HepG2 (cell line): ENCODE measurements around the gene TRPV2. TPM values are rescaled to one million over a fixed set of nuclear protein-coding genes. Genes with fewer than 3 reads are reported as not detected.

Source experiments
- ATAC-seq: fragments of 200-7000 bp; cut with Tn5 transposase; 3 replicates; pipeline ENCODE4 v1.9.1; 2020; ENCODE audit warnings: mild to moderate bottlenecking, moderate library complexity
- BruUV-seq: library from RNA; stranded (reverse); fragments of 400-500 nt; replicated peaks from 2 replicates; lab custom pipeline; 2021; lab: Mats Ljungman, UMichigan
- CTCF ChIA-PET: fragments of 300-600 bp; formaldehyde crosslinking; extraction: SDS; loops from one replicate; lab custom pipeline; 2021; ENCODE audit warnings: low total read pairs, inconsistent platforms, low intra/inter-chr PET ratio; lab: Yijun Ruan, JAX
- POLR2A ChIA-PET: fragments of 350-600 bp; sonication (Branson Sonifier 250); formaldehyde crosslinking; loops from one replicate; lab custom pipeline; 2020; ENCODE audit warnings: antibody characterized with exemption, inconsistent platforms; lab: Yijun Ruan, JAX
- DNase-seq: peaks from one replicate; pipeline ENCODE4 v3.0.0-alpha.2; 2015; ENCODE audit warnings: low spot score
- FAIRE-seq: peaks from 3 replicates; lab custom pipeline; 2011; peaks lifted over from hg19 to GRCh38; lab: Jason Lieb, UNC
- H2AFZ ChIP-seq: one replicate; pipeline ENCODE4 v1.6.1; 2011; ENCODE audit warnings: low read length, inconsistent platforms
- H3K27ac ChIP-seq: fragments of 300-600 bp; 3 replicates; pipeline ENCODE4 v1.8.0; 2011; ENCODE audit warnings: mixed run types, mild to moderate bottlenecking, mixed read lengths, low read length, inconsistent platforms; ENCODE audit not compliant: insufficient read depth; ENCODE audit errors: extremely low read length
- H3K27me3 ChIP-seq, 2 experiments: fragments of 200-600 bp in 1 of 2; 2 replicates in 1 of 2; 3 replicates in 1 of 2; pipeline versions ENCODE4 v1.6.0 to v1.8.0; 2011; ENCODE audit warnings: low read length in 2 of 2, mild to moderate bottlenecking in 2 of 2, moderate library complexity in 2 of 2, inconsistent platforms in 1 of 2; ENCODE audit not compliant: insufficient read depth in 2 of 2, control insufficient read depth in 1 of 2
- H3K36me3 ChIP-seq, 2 experiments: fragments of 200-600 bp in 1 of 2; replicated peaks in 1 of 2; 2 replicates in 1 of 2; 3 replicates in 1 of 2; pipeline versions ENCODE4 v1.5.1 to v1.8.0; 2011; ENCODE audit warnings: low read length in 2 of 2, inconsistent platforms in 1 of 2; ENCODE audit not compliant: insufficient read depth in 2 of 2, control insufficient read depth in 1 of 2
- H3K4me1 ChIP-seq: 2 replicates; pipeline ENCODE4 v1.5.1; 2012; ENCODE audit warnings: low read length, inconsistent platforms; ENCODE audit not compliant: insufficient read depth
- H3K4me2 ChIP-seq: 2 replicates; pipeline ENCODE4 v1.6.0; 2011; ENCODE audit warnings: low read depth, low read length, inconsistent platforms
- H3K4me3 ChIP-seq, 3 experiments: fragments of 200-600 bp in 1 of 3; sonication (generic), shearing (Covaris generic) in 1 of 3; replicated peaks in 1 of 3; 2 replicates each; pipeline ENCODE4 v1.5.1; 2011 to 2016; ENCODE audit warnings: low read length in 3 of 3, inconsistent platforms in 2 of 3, low read depth in 2 of 3, mild to moderate bottlenecking in 2 of 3, control low read depth in 1 of 3, mixed read lengths in 1 of 3; ENCODE audit not compliant: insufficient read depth in 1 of 3
- H3K79me2 ChIP-seq: one replicate; pipeline ENCODE4 v1.6.1; 2011; ENCODE audit warnings: low read length, inconsistent platforms; ENCODE audit not compliant: insufficient read depth
- H3K9ac ChIP-seq: 2 replicates; pipeline ENCODE4 v1.6.0; 2011; ENCODE audit warnings: mild to moderate bottlenecking, low read depth, low read length, inconsistent platforms; ENCODE audit not compliant: insufficient read depth
- H3K9me3 ChIP-seq: 2 replicates; pipeline ENCODE4 v1.5.1; 2012; ENCODE audit warnings: mild to moderate bottlenecking, low read length
- H4K20me1 ChIP-seq: 2 replicates; pipeline ENCODE4 v1.6.0; 2011; ENCODE audit warnings: inconsistent platforms, mild to moderate bottlenecking, low read length, moderate library complexity; ENCODE audit not compliant: insufficient read depth
- CBX2 ChIP-seq, 2 experiments: fragments of 200-600 bp in 1 of 2; sonication (generic); formaldehyde crosslinking in 1 of 2; IDR thresholded peaks; 2 replicates each; pipeline versions ENCODE4 v1.7.0 to v1.8.1; 2018 to 2022; ENCODE audit warnings: low read depth in 2 of 2, low read length in 1 of 2, mild to moderate bottlenecking in 1 of 2, missing genetic modification reagents in 1 of 2
- EP300 ChIP-seq, 3 experiments: sonication (generic) in 1 of 3; formaldehyde crosslinking in 1 of 3; IDR thresholded peaks; 2 replicates each; pipeline versions ENCODE4 v1.5.1 to v1.6.1; 2011 to 2020; ENCODE audit warnings: low read depth in 2 of 3, low read length in 2 of 3, borderline replicate concordance in 1 of 3, improper control_type of control experiment in 1 of 3, mild to moderate bottlenecking in 1 of 3, missing genetic modification reagents in 1 of 3, moderate library complexity in 1 of 3
- HNF4G ChIP-seq, 2 experiments: sonication (generic) in 1 of 2; formaldehyde crosslinking in 1 of 2; IDR thresholded peaks; 2 replicates each; pipeline versions ENCODE4 v1.4.0 to v1.6.1; 2011 to 2020; ENCODE audit warnings: borderline replicate concordance in 2 of 2, low read depth in 2 of 2, mild to moderate bottlenecking in 2 of 2, low read length in 1 of 2, missing genetic modification reagents in 1 of 2, moderate library complexity in 1 of 2
- JUND ChIP-seq: sonication (generic); formaldehyde crosslinking; IDR thresholded peaks from 2 replicates; pipeline ENCODE4 v1.8.0; 2022; ENCODE audit warnings: mild to moderate bottlenecking, missing genetic modification reagents
- PPARG ChIP-seq: conservative IDR thresholded peaks from 2 replicates; pipeline ENCODE4 v1.6.1; 2016; ENCODE audit warnings: missing biosample characterization, missing genetic modification reagents
- SOX13 ChIP-seq, 3 experiments: fragments of 450-650 bp in 1 of 3; sonication (generic) in 1 of 3; formaldehyde crosslinking in 1 of 3; IDR thresholded peaks in 2 of 3; conservative IDR thresholded peaks in 1 of 3; 2 replicates each; pipeline versions ENCODE4 v1.5.0 to v1.6.1; 2016 to 2020; ENCODE audit warnings: antibody characterized with exemption in 1 of 3, mild to moderate bottlenecking in 1 of 3, missing compliant biosample characterization in 1 of 3, missing genetic modification reagents in 1 of 3, moderate library complexity in 1 of 3
- SRY ChIP-seq: sonication (generic); formaldehyde crosslinking; IDR thresholded peaks from 2 replicates; pipeline ENCODE4 v1.8.0; 2022; ENCODE audit warnings: mild to moderate bottlenecking, missing genetic modification reagents
- TEAD3 ChIP-seq: optimal IDR thresholded peaks from 2 replicates; pipeline ENCODE3; 2016; ENCODE audit warnings: borderline replicate concordance
- YY1 ChIP-seq: IDR thresholded peaks from 2 replicates; pipeline ENCODE4 v1.6.1; 2011; ENCODE audit warnings: low read length, low read depth, moderate library complexity, mild to moderate bottlenecking; ENCODE audit not compliant: insufficient read depth, insufficient replicate concordance
- ZNF232 ChIP-seq: sonication (generic); formaldehyde crosslinking; IDR thresholded peaks from 2 replicates; pipeline ENCODE4 v1.4.0; 2020; ENCODE audit warnings: missing genetic modification reagents, borderline replicate concordance
- ZNF354B ChIP-seq: sonication (generic); formaldehyde crosslinking; IDR thresholded peaks from 2 replicates; pipeline ENCODE4 v1.8.0; 2022; ENCODE audit warnings: mild to moderate bottlenecking, missing genetic modification reagents
- ZNF460 ChIP-seq: sonication (generic); formaldehyde crosslinking; IDR thresholded peaks from 2 replicates; pipeline ENCODE4 v1.5.1; 2020; ENCODE audit warnings: missing genetic modification reagents, mild to moderate bottlenecking, borderline replicate concordance
- ZNF709 ChIP-seq: sonication (generic); formaldehyde crosslinking; IDR thresholded peaks from 2 replicates; pipeline ENCODE4 v1.5.0; 2020; ENCODE audit warnings: mild to moderate bottlenecking, missing genetic modification reagents
- WGBS: methylation state at CpG from one replicate; pipeline ENCODE4 v1.1.6; 2017; ENCODE audit warnings: low lambda C conversion rate; 5-methylcytosine and 5-hydroxymethylcytosine counted together
- in situ Hi-C: cut with HindIII; loops from 2 replicates; pipeline ENCODE4 v1.10.0; 2017; ENCODE audit warnings: low pct_unique_long_range_greater_than_20kb; ENCODE audit not compliant: extremely low pct_ligation_motif_present
- intact Hi-C: fragments of 100-400 bp; cut with micrococcal nuclease; formaldehyde crosslinking; loops from one replicate; pipeline ENCODE4 v1.10.0; 2022; ENCODE audit not compliant: unreplicated experiment
- polyA plus RNA-seq, 8 experiments: library from polyadenylated mRNA; depleted of rRNA in 3 of 8; stranded (reverse) in 7 of 8; unstranded in 1 of 8; fragments of >200 nt; fragmentation: Illumina TruSeq in 4 of 8; extraction: Trizol in 4 of 8; gene quantifications; 2 replicates each; pipeline versions ENCODE4 v1.2.1 to v1.2.3, GENCODE V29; 2011 to 2016; ENCODE audit warnings: low read depth in 4 of 8, missing spikeins in 1 of 8, mixed read lengths in 1 of 8; ENCODE audit not compliant: insufficient read depth in 1 of 8
- total RNA-seq, 5 experiments: library from RNA; depleted of rRNA; stranded (reverse); fragments of >200 nt; fragmentation: Illumina TruSeq; extraction: Trizol; gene quantifications; 2 replicates each; pipeline ENCODE4 v1.2.3, GENCODE V29; 2016; ENCODE audit warnings: low read depth in 1 of 5
- TF ChIP-seq, protein P1 (sequence below): sonication (generic); formaldehyde crosslinking; IDR thresholded peaks from 2 replicates; pipeline ENCODE4 v1.4.0; 2020; ENCODE audit warnings: missing genetic modification reagents

Gene TRPV2
- total and polyA plus RNA-seq, 2 of the 13 experiments (the other 11 are each of a cell fraction or from before 2014, with no cell fraction given) = 13.6 to 21.3 TPM

DNA sequence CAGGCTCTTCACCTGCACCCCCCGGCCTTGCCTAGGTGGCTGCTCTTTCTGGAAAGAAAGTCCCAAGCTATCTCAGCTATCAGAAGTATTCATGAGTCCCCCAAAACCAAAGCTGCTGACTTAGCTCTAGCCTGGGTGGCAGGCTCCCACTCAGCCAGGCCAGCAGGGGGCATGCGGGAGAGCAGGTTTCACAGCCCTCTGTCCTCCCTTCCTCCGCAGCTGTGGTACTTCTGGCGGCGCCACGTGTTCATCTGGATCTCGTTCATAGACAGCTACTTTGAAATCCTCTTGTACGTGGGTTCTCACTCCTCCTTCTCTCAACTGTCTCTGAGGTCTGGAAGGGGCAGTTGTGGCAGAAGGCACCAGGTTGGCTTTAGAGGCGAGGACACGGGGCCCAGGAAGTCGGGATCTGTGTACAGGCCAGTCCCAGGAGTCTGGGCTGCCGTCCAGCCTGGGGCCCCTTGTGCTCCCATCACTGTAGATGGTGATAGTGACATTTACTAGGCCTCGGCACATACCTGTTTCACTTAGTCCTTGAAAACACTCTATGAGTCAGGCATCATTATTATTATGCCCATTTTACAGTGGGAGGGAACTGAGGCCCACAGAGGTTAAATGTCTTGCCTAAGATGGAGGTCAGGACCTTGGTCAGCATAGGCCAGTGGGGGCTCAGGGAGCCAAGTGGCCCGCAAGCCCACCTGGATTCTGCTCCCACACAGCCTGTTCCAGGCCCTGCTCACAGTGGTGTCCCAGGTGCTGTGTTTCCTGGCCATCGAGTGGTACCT, 12.9 kb downstream of the TRPV2 start (continued):
- TF ChIP-seq HNF4G (IDR thresholded peaks at IDR 0.05; ENCODE audit: borderline replicate concordance, low read depth, low read length) (no peak), HNF4G (CRISPR knock-in tag; IDR thresholded peaks at IDR 0.05; ENCODE audit: borderline replicate concordance, low read depth) (0 out of 2 replicates have a peak, but pooled peaks have one; percentile 18), SOX13 (IDR thresholded peaks at IDR 0.05) (no peak), SOX13 (CRISPR knock-in tag; conservative IDR thresholded peaks at IDR 0.05 in 1 of 2, IDR thresholded peaks at IDR 0.05 in 1 of 2) (peak in 1 of 2 experiments; percentile 16; a peak in 1 of 4 replicates), TEAD3 (CRISPR knock-in tag) (peak; percentile 28)

DNA sequence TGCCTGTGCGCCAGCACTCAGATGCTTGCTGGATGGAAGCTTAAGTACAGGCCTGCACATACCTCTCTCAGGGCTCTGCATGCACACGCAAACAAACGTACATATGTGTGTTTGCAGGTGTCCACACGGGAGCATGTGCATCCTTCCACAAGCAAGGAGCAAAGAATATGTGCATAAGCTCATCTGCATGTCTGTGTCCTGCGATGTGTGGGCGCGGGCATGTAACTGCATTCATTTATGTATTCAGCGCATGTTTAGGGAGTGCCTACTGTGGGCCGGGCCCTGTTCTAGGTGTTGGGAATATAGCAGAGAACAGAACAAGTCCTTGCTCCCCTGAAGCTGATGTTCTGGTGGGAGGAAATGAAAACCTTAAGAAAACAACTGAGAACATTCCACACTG, 13.7 kb downstream of the TRPV2 start:
- peaks cover 37% of the 10 kb centered on the region for H3K4me1 ChIP-seq
- no TSS peak for BruUV-seq
- CTCF ChIA-PET = interaction anchor here (1.0 kb wide), 1 partner anchor 92 kb away, joined by 5 read pairs; no protein-coding TSS in a partner anchor
- FAIRE-seq (no peak), ATAC-seq (no peak), DNase-seq (no peak)
- no peak overlapping the region for H2AFZ ChIP-seq
- 98% methylated on average over 9 of the region's 9 CpGs for WGBS
- no peaks in the 10 kb centered on the region for H3K9me3 ChIP-seq
- no peak overlapping the region for H3K4me2 ChIP-seq
- POLR2A ChIA-PET = interaction anchor here (7.3 kb wide), 1 partner anchor 13 kb away, joined by 159 read pairs; no protein-coding TSS in a partner anchor
- in situ Hi-C loops (loop anchor here (5.0 kb wide), 1 partner anchor 142 kb away; no protein-coding TSS in a partner anchor), intact Hi-C loops (no loop called here)
- H4K20me1 ChIP-seq = no peaks in the 10 kb centered on the region
- TF ChIP-seq, protein P1, sequence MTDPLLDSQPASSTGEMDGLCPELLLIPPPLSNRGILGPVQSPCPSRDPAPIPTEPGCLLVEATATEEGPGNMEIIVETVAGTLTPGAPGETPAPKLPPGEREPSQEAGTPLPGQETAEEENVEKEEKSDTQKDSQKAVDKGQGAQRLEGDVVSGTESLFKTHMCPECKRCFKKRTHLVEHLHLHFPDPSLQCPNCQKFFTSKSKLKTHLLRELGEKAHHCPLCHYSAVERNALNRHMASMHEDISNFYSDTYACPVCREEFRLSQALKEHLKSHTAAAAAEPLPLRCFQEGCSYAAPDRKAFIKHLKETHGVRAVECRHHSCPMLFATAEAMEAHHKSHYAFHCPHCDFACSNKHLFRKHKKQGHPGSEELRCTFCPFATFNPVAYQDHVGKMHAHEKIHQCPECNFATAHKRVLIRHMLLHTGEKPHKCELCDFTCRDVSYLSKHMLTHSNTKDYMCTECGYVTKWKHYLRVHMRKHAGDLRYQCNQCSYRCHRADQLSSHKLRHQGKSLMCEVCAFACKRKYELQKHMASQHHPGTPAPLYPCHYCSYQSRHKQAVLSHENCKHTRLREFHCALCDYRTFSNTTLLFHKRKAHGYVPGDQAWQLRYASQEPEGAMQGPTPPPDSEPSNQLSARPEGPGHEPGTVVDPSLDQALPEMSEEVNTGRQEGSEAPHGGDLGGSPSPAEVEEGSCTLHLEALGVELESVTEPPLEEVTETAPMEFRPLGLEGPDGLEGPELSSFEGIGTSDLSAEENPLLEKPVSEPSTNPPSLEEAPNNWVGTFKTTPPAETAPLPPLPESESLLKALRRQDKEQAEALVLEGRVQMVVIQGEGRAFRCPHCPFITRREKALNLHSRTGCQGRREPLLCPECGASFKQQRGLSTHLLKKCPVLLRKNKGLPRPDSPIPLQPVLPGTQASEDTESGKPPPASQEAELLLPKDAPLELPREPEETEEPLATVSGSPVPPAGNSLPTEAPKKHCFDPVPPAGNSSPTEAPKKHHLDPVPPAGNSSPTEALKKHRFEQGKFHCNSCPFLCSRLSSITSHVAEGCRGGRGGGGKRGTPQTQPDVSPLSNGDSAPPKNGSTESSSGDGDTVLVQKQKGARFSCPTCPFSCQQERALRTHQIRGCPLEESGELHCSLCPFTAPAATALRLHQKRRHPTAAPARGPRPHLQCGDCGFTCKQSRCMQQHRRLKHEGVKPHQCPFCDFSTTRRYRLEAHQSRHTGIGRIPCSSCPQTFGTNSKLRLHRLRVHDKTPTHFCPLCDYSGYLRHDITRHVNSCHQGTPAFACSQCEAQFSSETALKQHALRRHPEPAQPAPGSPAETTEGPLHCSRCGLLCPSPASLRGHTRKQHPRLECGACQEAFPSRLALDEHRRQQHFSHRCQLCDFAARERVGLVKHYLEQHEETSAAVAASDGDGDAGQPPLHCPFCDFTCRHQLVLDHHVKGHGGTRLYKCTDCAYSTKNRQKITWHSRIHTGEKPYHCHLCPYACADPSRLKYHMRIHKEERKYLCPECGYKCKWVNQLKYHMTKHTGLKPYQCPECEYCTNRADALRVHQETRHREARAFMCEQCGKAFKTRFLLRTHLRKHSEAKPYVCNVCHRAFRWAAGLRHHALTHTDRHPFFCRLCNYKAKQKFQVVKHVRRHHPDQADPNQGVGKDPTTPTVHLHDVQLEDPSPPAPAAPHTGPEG = no peak
- TF ChIP-seq EP300 (IDR thresholded peaks at IDR 0.05; ENCODE audit: low read depth in 2 of 2, low read length in 2 of 2) (no peak), EP300 (CRISPR knock-in tag; IDR thresholded peaks at IDR 0.05; ENCODE audit: borderline replicate concordance) (no peak), ZNF354B (CRISPR knock-in tag) (no peak), CBX2 (IDR thresholded peaks at IDR 0.05; ENCODE audit: low read depth, low read length) (no peak), CBX2 (CRISPR knock-in tag; IDR thresholded peaks at IDR 0.05; ENCODE audit: low read depth) (no peak), ZNF709 (CRISPR knock-in tag) (no peak), PPARG (CRISPR knock-in tag) (no peak), SRY (CRISPR knock-in tag) (no peak), ZNF232 (CRISPR knock-in tag) (no peak), ZNF460 (CRISPR knock-in tag) (no peak), JUND (CRISPR knock-in tag) (no peak), YY1 (no peak)
- TF ChIP-seq, all 625 proteins: peak for 0
- no peaks in the 10 kb centered on the region for H3K79me2 ChIP-seq
- no peak overlapping the region for H3K9ac ChIP-seq
- H3K27ac ChIP-seq = no peak overlapping the region
- no peaks in the 10 kb centered on the region for H3K36me3 ChIP-seq
- no peaks in the 10 kb centered on the region for H3K27me3 ChIP-seq
- no peak overlapping the region for H3K4me3 ChIP-seq
